Stomach smooth muscle (tissue), 2 donors: ENCODE measurements around the gene PRAMEF11.
"Not testable (repeated sequence)": the region's sequence is repeated elsewhere in the genome, so short reads cannot be mapped to it uniquely, and the experiment has no call there.

ENCODE experiments used
- H3K27ac ChIP-seq: one replicate; pipeline ENCODE4 v1.7.0; 2013; ENCODE audit warnings: mild to moderate bottlenecking, low read length, inconsistent platforms
- H3K27me3 ChIP-seq, 2 donors: one replicate each; pipeline ENCODE4 v1.7.0; 2013; ENCODE audit warnings: low read length in 2 of 2; ENCODE audit not compliant: insufficient read depth in 2 of 2, control insufficient read depth in 1 of 2
- H3K36me3 ChIP-seq, 2 donors: one replicate each; pipeline ENCODE4 v1.7.0; 2013; ENCODE audit warnings: low read length in 2 of 2; ENCODE audit not compliant: control insufficient read depth in 2 of 2, insufficient read depth in 2 of 2
- H3K4me1 ChIP-seq: one replicate; pipeline ENCODE4 v1.7.0; 2013; ENCODE audit warnings: low read length; ENCODE audit not compliant: control insufficient read depth, insufficient read depth
- H3K4me3 ChIP-seq, 2 donors: one replicate each; pipeline ENCODE4 v1.7.0; 2013; ENCODE audit warnings: low read length in 2 of 2
- H3K9ac ChIP-seq, 2 donors: one replicate each; pipeline ENCODE4 v1.7.0; 2013; ENCODE audit warnings: low read length in 2 of 2, mild to moderate bottlenecking in 1 of 2
- H3K9me3 ChIP-seq, 2 donors: one replicate each; pipeline ENCODE4 v1.7.0; 2013; ENCODE audit warnings: low read length in 2 of 2; ENCODE audit not compliant: control insufficient read depth in 2 of 2
- donor health status: healthy.
- donor health status: Pancreatic carcinoma.

The PRAMEF11 gene

DNA sequence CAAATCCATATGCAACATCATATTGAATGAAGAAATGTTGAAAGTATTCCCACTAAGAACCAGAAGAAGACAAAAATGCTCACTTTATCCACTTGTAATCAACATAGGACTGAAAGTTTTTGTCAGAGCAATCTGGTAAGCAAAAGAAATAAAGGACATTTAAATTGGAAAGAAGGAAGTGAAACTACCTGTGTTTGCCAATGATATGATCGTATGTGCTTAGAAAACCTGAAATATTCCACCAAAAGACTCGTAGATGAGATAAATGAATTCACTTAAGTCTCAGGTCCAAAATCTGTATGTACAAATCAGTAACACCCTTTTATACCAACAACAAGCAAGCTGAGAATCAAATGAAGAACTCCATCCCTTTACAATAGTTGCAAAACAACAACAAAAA, 31.5 kb downstream of the PRAMEF11 start:
- no peak overlapping the region for H3K4me3 ChIP-seq
- H3K36me3 ChIP-seq = no peaks in the 10 kb centered on the region
- H3K9me3 ChIP-seq = no peaks in the 10 kb centered on the region
- no peaks in the 10 kb centered on the region for H3K4me1 ChIP-seq
- no peak overlapping the region for H3K27ac ChIP-seq
- H3K9ac ChIP-seq = no peak overlapping the region
- peaks cover 0 to 2% of the 10 kb centered on the region in 2 donors for H3K27me3 ChIP-seq

GRCh38 chr1:12798911-12799310, 32.3 kb downstream of the PRAMEF11 start:
- H3K27ac ChIP-seq = no peak overlapping the region
- H3K36me3 ChIP-seq = no peaks in the 10 kb centered on the region
- H3K9me3 ChIP-seq = no peaks in the 10 kb centered on the region
- no peaks in the 10 kb centered on the region for H3K4me1 ChIP-seq
- no peak overlapping the region for H3K9ac ChIP-seq
- H3K27me3 ChIP-seq = peaks cover 0 to 2% of the 10 kb centered on the region in 2 donors
- no peak overlapping the region for H3K4me3 ChIP-seq

GRCh38 chr1:12791097-12791496, 40.1 kb downstream of the PRAMEF11 start, which contains the start of gene PRAMEF1:
TSS of gene PRAMEF1 (plus strand) at chr1:12791397. CDS start at chr1:12793228, 1,831 bp downstream.
- H3K36me3 ChIP-seq, H3K9ac ChIP-seq, H3K4me3 ChIP-seq, H3K9me3 ChIP-seq, H3K27ac ChIP-seq, H3K27me3 ChIP-seq, H3K4me1 ChIP-seq: not testable (repeated sequence)

DNA sequence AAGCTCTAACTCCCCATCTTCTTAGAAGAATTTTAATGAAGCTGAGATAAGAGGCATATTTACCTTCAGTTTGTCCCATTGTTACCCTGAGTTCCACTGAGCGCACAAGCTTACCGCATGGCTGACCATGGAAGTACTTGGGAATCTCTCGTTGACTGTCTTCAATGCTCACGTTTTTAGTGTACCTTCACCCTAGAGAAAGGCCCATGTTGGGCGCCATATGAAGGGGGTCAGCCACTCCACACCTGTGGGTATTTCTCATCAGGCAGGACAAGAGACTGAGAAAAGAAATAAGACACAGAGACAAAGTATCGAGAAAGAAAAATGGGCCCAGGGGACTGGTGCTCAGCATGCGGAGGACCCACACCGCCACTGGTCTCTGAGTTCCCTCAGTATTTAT, 46.5 kb downstream of the PRAMEF11 start:
- not testable (repeated sequence) for H3K4me1 ChIP-seq, H3K27ac ChIP-seq, H3K9ac ChIP-seq, H3K4me3 ChIP-seq, H3K9me3 ChIP-seq, H3K27me3 ChIP-seq, H3K36me3 ChIP-seq

DNA sequence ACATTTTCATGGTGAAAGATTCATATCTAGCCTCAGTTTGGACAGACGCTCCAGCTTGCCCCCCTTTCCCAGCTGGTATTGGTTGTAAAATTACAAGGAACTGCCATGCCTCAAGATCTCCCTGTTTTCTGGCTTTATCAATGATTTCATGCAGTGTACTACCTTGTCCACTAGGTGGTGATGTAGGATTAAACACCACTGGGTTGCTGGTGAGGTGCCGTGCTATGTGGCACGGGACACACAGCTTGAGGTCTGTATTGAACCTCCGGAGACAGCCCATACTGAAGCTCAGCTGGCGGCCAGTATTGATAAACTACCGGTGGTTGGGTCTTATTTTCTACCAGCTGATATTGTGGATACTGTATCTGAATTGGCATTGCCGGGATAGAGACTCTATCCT, 47.4 kb downstream of the PRAMEF11 start:
- H3K4me1 ChIP-seq, H3K27ac ChIP-seq: not testable (repeated sequence)

GRCh38 chr1:12781488-12781887, 49.7 kb downstream of the PRAMEF11 start:
- H3K4me1 ChIP-seq, H3K9me3 ChIP-seq, H3K9ac ChIP-seq, H3K27ac ChIP-seq, H3K36me3 ChIP-seq, H3K27me3 ChIP-seq, H3K4me3 ChIP-seq: not testable (repeated sequence)

More for the DNA sequence above, 47.4 kb downstream of the PRAMEF11 start:
- not testable (repeated sequence) for H3K27me3 ChIP-seq, H3K36me3 ChIP-seq, H3K9ac ChIP-seq, H3K9me3 ChIP-seq, H3K4me3 ChIP-seq

- H3K27me3 ChIP-seq = peaks cover 0 to 4% of the 10 kb centered on the region in 2 donors
- H3K4me3 ChIP-seq = no peak overlapping the region
- H3K4me1 ChIP-seq = no peaks in the 10 kb centered on the region
- no peak overlapping the region for H3K9ac ChIP-seq
- H3K27ac ChIP-seq = no peak overlapping the region
- peaks cover 0 to 6% of the 10 kb centered on the region in 2 donors for H3K9me3 ChIP-seq
- no peaks in the 10 kb centered on the region for H3K36me3 ChIP-seq
Measured at GRCh38 chr1:12778907-12779306, 52.3 kb downstream of the PRAMEF11 start.

DNA sequence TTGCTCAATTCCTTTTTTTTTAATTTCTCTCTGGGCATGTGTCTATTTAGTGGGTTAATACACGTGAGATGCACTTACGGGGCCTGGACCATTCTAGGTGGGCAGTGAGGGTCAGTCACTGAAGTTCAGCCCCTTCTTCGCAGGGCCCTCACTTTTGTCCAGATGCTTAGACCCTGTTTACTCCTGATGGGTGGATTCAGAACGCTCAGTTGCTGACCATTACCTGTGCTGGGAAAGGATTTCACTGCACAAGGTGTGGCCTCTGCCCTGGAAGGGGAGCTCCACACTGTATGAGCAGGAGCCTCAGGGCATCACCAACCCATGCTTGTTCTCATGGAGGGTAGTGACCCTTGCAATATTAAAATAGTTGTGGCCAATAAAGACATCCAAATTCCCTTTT, 53.1 kb downstream of the PRAMEF11 start:
- H3K27ac ChIP-seq = no peak overlapping the region
- H3K9ac ChIP-seq = no peak overlapping the region
- H3K4me3 ChIP-seq = no peak overlapping the region
- H3K9me3 ChIP-seq = peaks cover 0 to 2% of the 10 kb centered on the region in 2 donors
- no peaks in the 10 kb centered on the region for H3K4me1 ChIP-seq
- peaks cover 0 to 4% of the 10 kb centered on the region in 2 donors for H3K27me3 ChIP-seq
- no peaks in the 10 kb centered on the region for H3K36me3 ChIP-seq

DNA sequence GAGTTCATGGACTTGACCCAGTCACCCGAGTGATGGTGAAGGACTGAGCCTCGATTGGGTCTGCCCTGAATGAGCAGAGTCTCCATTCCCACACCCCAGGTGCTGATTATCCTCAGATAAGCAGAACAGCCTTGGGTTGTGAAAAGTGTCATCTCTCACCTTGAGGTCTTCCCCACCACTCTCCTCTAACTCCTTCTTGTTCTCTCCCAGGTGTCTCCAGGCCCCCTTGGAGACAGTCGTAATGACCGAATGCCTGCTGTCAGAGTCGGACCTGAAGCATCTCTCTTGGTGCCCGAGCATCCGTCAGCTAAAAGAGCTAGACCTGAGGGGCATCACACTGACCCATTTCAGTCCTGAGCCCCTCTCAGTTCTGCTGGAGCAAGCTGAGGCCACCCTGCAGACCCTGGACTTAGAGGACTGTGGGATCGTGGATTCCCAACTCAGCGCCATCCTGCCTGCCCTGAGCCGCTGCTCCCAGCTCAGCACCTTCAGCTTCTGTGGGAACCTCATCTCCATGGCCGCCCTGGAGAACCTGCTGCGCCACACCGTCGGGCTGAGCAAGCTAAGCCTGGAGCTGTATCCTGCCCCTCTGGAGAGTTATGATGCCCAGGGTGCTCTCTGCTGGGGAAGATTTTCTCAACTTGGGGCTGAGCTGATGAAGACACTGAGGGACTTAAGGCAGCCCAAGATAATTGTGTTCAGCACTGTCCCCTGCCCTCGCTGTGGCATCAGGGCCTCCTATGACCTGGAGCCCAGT, 54.2 kb downstream of the PRAMEF11 start:
- H3K27me3 ChIP-seq = peaks cover 0 to 6% of the 10 kb centered on the region in 2 donors

GRCh38 chr1:12775443-12775842, 55.8 kb downstream of the PRAMEF11 start:
- H3K27me3 ChIP-seq = peaks cover 0 to 14% of the 10 kb centered on the region in 2 donors
- no peak overlapping the region for H3K27ac ChIP-seq
- no peaks in the 10 kb centered on the region for H3K36me3 ChIP-seq
- H3K4me3 ChIP-seq = no peak overlapping the region
- H3K9me3 ChIP-seq = peaks cover 0 to 2% of the 10 kb centered on the region in 2 donors
- H3K4me1 ChIP-seq = no peaks in the 10 kb centered on the region
- H3K9ac ChIP-seq = no peak overlapping the region

More for the DNA sequence above, 54.2 kb downstream of the PRAMEF11 start:
- no peak overlapping the region for H3K9ac ChIP-seq
- no peak overlapping the region for H3K27ac ChIP-seq
- no peaks in the 10 kb centered on the region for H3K4me1 ChIP-seq
- no peaks in the 10 kb centered on the region for H3K36me3 ChIP-seq
- peaks cover 0 to 2% of the 10 kb centered on the region in 2 donors for H3K9me3 ChIP-seq
- no peak overlapping the region for H3K4me3 ChIP-seq

DNA sequence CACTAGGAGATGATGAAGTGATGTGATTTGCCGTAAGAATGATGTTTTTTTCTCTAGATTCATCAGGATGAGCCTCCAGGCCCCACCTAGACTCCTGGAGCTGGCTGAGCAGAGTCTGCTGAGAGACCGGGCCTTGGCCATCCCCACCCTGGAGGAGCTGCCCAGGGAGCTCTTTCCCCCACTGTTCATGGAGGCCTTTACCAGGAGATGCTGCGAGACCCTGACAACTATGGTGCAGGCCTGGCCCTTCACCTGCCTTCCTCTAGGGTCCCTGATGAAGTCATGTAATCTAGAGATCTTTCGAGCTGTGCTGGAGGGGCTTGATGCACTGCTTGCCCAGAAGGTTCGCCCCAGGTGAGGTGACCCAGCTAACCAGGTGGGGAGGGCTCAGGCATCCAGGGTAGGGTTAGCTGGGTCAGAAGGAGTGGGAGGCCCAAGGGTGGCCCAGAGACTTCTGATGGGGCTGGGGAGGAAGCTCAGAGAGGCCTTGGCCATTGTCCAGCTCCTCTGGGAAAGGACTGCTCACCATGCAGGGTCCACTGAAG, 56.3 kb downstream of the PRAMEF11 start:
- H3K9me3 ChIP-seq = peaks cover 0 to 2% of the 10 kb centered on the region in 2 donors
- no peaks in the 10 kb centered on the region for H3K36me3 ChIP-seq
- no peak overlapping the region for H3K4me3 ChIP-seq
- no peak overlapping the region for H3K27ac ChIP-seq
- H3K9ac ChIP-seq = no peak overlapping the region
- no peaks in the 10 kb centered on the region for H3K4me1 ChIP-seq
- H3K27me3 ChIP-seq = peaks cover 0 to 14% of the 10 kb centered on the region in 2 donors
